SK-N-SH treated with all-trans-retinoic acid at 6 μM for 48 hours (cell line): ENCODE results near the gene FAM50A.

Experiments
- ATAC-seq: fragments of 200-7000 bp; cut with Tn5 transposase; 3 replicates; pipeline ENCODE4 v1.9.1; 2020; ENCODE audit warnings: mild to moderate bottlenecking, moderate library complexity
- ARNTL ChIP-seq: fragments of 450-650 bp; formaldehyde crosslinking; IDR thresholded peaks from 2 replicates; pipeline ENCODE4 v1.5.0; 2020; ENCODE audit warnings: low read depth, mild to moderate bottlenecking, moderate library complexity, borderline replicate concordance
- BACH2 ChIP-seq: fragments of 250-450 bp; sonication (Bioruptor Pico); IDR thresholded peaks from 2 replicates; pipeline ENCODE4 v1.9.0; 2021; ENCODE audit warnings: mild to moderate bottlenecking, borderline replicate concordance
- CREB5 ChIP-seq: fragments of 250-450 bp; sonication (Bioruptor Pico); IDR thresholded peaks from 2 replicates; pipeline ENCODE4 v1.5.1; 2020; ENCODE audit warnings: low read depth, mild to moderate bottlenecking, moderate library complexity
- CSDC2 ChIP-seq: fragments of 250-450 bp; sonication (Bioruptor Pico); IDR thresholded peaks from 2 replicates; pipeline ENCODE4 v1.5.0; 2020; ENCODE audit warnings: mild to moderate bottlenecking, moderate library complexity
- ESRRG ChIP-seq: fragments of 250-450 bp; sonication (Bioruptor Pico); IDR thresholded peaks from 2 replicates; pipeline ENCODE4 v1.6.1; 2021; ENCODE audit warnings: mild to moderate bottlenecking
- GLIS3 ChIP-seq: fragments of 250-450 bp; sonication (Bioruptor Pico); IDR thresholded peaks from 2 replicates; pipeline ENCODE4 v1.5.0; 2020; ENCODE audit warnings: mild to moderate bottlenecking, moderate library complexity
- ISL1 ChIP-seq: fragments of 250-450 bp; sonication (Bioruptor Pico); IDR thresholded peaks from 2 replicates; pipeline ENCODE4 v2.1.2; 2022; ENCODE audit warnings: mild to moderate bottlenecking, moderate library complexity
- OSR1 ChIP-seq: fragments of 250-450 bp; sonication (Bioruptor Pico); IDR thresholded peaks from 2 replicates; pipeline ENCODE4 v1.8.0; 2022; ENCODE audit warnings: moderate library complexity, mild to moderate bottlenecking, inconsistent platforms
- RARB ChIP-seq: fragments of 250-450 bp; sonication (Bioruptor Pico); IDR thresholded peaks from 2 replicates; pipeline ENCODE4 v1.8.0; 2021; ENCODE audit warnings: mild to moderate bottlenecking, moderate library complexity
- SNAI2 ChIP-seq: fragments of 250-450 bp; sonication (Bioruptor Pico); IDR thresholded peaks from 2 replicates; pipeline ENCODE4 v1.5.0; 2020; ENCODE audit warnings: mild to moderate bottlenecking, moderate library complexity
- TOX ChIP-seq: fragments of 250-450 bp; sonication (Bioruptor Pico); IDR thresholded peaks from 2 replicates; pipeline ENCODE4 v1.8.0; 2021; ENCODE audit warnings: mild to moderate bottlenecking, moderate library complexity, borderline replicate concordance
- ZC3H10 ChIP-seq: fragments of 250-450 bp; sonication (Bioruptor Pico); IDR thresholded peaks from 2 replicates; pipeline ENCODE4 v1.5.1; 2021; ENCODE audit warnings: mild to moderate bottlenecking, moderate library complexity
- ZFP3 ChIP-seq: fragments of 250-450 bp; sonication (Bioruptor Pico); IDR thresholded peaks from 2 replicates; pipeline ENCODE4 v1.5.0; 2020; ENCODE audit warnings: mild to moderate bottlenecking, moderate library complexity
- ZFP30 ChIP-seq: fragments of 450-650 bp; formaldehyde crosslinking; IDR thresholded peaks from 2 replicates; pipeline ENCODE4 v1.5.0; 2022; ENCODE audit warnings: mild to moderate bottlenecking, moderate library complexity
- ZNF70 ChIP-seq: fragments of 450-650 bp; formaldehyde crosslinking; IDR thresholded peaks from 2 replicates; pipeline ENCODE4 v1.5.0; 2020; ENCODE audit warnings: mild to moderate bottlenecking, moderate library complexity
- ZNF8 ChIP-seq: fragments of 450-650 bp; formaldehyde crosslinking; IDR thresholded peaks from 2 replicates; pipeline ENCODE4 v1.5.0; 2020; ENCODE audit warnings: mild to moderate bottlenecking, moderate library complexity
- TF ChIP-seq, protein P1 (sequence below): fragments of 250-450 bp; sonication (Bioruptor Pico); IDR thresholded peaks from 2 replicates; pipeline ENCODE4 v1.5.0; 2020; ENCODE audit warnings: mild to moderate bottlenecking, moderate library complexity
- TF ChIP-seq, protein P2 (sequence below): fragments of 250-450 bp; sonication (Bioruptor Pico); IDR thresholded peaks from 2 replicates; pipeline ENCODE4 v1.8.0; 2021; ENCODE audit warnings: low read depth, mild to moderate bottlenecking, moderate library complexity, borderline replicate concordance
- TF ChIP-seq, protein P3 (sequence below): fragments of 250-450 bp; sonication (Bioruptor Pico); IDR thresholded peaks from 2 replicates; pipeline ENCODE4 v1.8.0; 2020; ENCODE audit warnings: mild to moderate bottlenecking, moderate library complexity, borderline replicate concordance
- TF ChIP-seq, protein P4 (sequence below): fragments of 250-450 bp; sonication (Bioruptor Pico); IDR thresholded peaks from 2 replicates; pipeline ENCODE4 v1.5.1; 2021; ENCODE audit warnings: mild to moderate bottlenecking, moderate library complexity

The FAM50A gene

GRCh38 chrX:154472685-154473632, 29.0 kb downstream of the FAM50A start:
- no peak for TF ChIP-seq ISL1 (CRISPR knock-in tag)
- ATAC-seq: no peak

DNA sequence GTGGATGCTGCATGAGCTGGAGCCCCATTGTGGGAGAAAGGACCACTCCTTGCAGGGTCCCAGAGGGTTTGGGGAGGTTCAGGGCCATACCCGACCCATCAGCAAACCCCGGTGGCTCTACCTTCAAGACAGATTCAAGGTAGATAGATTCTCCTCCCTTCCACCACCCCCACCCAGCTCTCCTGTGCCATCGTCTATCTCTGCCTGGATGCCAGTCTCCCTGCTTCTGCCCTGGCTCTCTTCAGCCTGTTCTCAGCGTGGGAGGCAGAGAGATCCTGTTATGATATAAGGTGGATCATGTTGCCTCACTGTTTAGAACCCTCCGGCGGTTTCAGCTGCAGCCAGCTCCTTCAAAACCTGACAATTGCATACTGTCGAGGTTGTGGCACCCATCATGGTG, 29.7 kb downstream of the FAM50A start:
- TF ChIP-seq ISL1 (CRISPR knock-in tag) (no peak), ZFP3 (CRISPR knock-in tag) (no peak), ZC3H10 (CRISPR knock-in tag) (no peak), ZNF70 (CRISPR knock-in tag) (no peak), TOX (CRISPR knock-in tag) (no peak), ESRRG (CRISPR knock-in tag) (no peak), OSR1 (CRISPR knock-in tag) (no peak), CREB5 (CRISPR knock-in tag) (no peak), ARNTL (CRISPR knock-in tag) (no peak), BACH2 (CRISPR knock-in tag) (no peak), ZFP30 (CRISPR knock-in tag) (no peak), CSDC2 (no peak), SNAI2 (CRISPR knock-in tag) (no peak)
- TF ChIP-seq, protein P1, sequence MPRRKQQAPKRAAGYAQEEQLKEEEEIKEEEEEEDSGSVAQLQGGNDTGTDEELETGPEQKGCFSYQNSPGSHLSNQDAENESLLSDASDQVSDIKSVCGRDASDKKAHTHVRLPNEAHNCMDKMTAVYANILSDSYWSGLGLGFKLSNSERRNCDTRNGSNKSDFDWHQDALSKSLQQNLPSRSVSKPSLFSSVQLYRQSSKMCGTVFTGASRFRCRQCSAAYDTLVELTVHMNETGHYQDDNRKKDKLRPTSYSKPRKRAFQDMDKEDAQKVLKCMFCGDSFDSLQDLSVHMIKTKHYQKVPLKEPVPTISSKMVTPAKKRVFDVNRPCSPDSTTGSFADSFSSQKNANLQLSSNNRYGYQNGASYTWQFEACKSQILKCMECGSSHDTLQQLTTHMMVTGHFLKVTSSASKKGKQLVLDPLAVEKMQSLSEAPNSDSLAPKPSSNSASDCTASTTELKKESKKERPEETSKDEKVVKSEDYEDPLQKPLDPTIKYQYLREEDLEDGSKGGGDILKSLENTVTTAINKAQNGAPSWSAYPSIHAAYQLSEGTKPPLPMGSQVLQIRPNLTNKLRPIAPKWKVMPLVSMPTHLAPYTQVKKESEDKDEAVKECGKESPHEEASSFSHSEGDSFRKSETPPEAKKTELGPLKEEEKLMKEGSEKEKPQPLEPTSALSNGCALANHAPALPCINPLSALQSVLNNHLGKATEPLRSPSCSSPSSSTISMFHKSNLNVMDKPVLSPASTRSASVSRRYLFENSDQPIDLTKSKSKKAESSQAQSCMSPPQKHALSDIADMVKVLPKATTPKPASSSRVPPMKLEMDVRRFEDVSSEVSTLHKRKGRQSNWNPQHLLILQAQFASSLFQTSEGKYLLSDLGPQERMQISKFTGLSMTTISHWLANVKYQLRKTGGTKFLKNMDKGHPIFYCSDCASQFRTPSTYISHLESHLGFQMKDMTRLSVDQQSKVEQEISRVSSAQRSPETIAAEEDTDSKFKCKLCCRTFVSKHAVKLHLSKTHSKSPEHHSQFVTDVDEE: no peak
- TF ChIP-seq, protein P2, sequence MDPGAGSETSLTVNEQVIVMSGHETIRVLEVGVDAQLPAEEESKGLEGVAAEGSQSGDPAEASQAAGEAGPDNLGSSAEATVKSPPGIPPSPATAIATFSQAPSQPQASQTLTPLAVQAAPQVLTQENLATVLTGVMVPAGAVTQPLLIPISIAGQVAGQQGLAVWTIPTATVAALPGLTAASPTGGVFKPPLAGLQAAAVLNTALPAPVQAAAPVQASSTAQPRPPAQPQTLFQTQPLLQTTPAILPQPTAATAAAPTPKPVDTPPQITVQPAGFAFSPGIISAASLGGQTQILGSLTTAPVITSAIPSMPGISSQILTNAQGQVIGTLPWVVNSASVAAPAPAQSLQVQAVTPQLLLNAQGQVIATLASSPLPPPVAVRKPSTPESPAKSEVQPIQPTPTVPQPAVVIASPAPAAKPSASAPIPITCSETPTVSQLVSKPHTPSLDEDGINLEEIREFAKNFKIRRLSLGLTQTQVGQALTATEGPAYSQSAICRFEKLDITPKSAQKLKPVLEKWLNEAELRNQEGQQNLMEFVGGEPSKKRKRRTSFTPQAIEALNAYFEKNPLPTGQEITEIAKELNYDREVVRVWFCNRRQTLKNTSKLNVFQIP (CRISPR knock-in tag): no peak
- TF ChIP-seq, protein P3, sequence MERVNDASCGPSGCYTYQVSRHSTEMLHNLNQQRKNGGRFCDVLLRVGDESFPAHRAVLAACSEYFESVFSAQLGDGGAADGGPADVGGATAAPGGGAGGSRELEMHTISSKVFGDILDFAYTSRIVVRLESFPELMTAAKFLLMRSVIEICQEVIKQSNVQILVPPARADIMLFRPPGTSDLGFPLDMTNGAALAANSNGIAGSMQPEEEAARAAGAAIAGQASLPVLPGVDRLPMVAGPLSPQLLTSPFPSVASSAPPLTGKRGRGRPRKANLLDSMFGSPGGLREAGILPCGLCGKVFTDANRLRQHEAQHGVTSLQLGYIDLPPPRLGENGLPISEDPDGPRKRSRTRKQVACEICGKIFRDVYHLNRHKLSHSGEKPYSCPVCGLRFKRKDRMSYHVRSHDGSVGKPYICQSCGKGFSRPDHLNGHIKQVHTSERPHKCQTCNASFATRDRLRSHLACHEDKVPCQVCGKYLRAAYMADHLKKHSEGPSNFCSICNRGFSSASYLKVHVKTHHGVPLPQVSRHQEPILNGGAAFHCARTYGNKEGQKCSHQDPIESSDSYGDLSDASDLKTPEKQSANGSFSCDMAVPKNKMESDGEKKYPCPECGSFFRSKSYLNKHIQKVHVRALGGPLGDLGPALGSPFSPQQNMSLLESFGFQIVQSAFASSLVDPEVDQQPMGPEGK (CRISPR knock-in tag): no peak
- no peak for ATAC-seq

GRCh38 chrX:154476821-154477220, 32.9 kb downstream of the FAM50A start:
- ATAC-seq: no peak
- TF ChIP-seq ZNF8 (CRISPR knock-in tag): no peak
- TF ChIP-seq, protein P4, sequence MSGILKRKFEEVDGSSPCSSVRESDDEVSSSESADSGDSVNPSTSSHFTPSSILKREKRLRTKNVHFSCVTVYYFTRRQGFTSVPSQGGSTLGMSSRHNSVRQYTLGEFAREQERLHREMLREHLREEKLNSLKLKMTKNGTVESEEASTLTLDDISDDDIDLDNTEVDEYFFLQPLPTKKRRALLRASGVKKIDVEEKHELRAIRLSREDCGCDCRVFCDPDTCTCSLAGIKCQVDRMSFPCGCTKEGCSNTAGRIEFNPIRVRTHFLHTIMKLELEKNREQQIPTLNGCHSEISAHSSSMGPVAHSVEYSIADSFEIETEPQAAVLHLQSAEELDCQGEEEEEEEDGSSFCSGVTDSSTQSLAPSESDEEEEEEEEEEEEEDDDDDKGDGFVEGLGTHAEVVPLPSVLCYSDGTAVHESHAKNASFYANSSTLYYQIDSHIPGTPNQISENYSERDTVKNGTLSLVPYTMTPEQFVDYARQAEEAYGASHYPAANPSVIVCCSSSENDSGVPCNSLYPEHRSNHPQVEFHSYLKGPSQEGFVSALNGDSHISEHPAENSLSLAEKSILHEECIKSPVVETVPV (CRISPR knock-in tag): no peak
- TF ChIP-seq OSR1 (CRISPR knock-in tag): no peak
- no peak for TF ChIP-seq GLIS3
- no peak for TF ChIP-seq RARB
- TF ChIP-seq ZFP3 (CRISPR knock-in tag): no peak
- TF ChIP-seq ZFP30 (CRISPR knock-in tag): no peak
- TF ChIP-seq, protein P3 (CRISPR knock-in tag): no peak
- TF ChIP-seq ZNF70 (CRISPR knock-in tag): no peak
- no peak for TF ChIP-seq SNAI2 (CRISPR knock-in tag)
- no peak for TF ChIP-seq BACH2 (CRISPR knock-in tag)
